ENCODE measurements around the gene ARL4A. TPM values are rescaled to one million over a fixed set of nuclear protein-coding genes. Genes with fewer than 3 reads are reported as not detected.

The ARL4A gene
- total and polyA plus RNA-seq, 2 of the 8 experiments (the other 6 are each of a cell fraction or from before 2014, with no cell fraction given) = 14.5 to 29.2 TPM

DNA sequence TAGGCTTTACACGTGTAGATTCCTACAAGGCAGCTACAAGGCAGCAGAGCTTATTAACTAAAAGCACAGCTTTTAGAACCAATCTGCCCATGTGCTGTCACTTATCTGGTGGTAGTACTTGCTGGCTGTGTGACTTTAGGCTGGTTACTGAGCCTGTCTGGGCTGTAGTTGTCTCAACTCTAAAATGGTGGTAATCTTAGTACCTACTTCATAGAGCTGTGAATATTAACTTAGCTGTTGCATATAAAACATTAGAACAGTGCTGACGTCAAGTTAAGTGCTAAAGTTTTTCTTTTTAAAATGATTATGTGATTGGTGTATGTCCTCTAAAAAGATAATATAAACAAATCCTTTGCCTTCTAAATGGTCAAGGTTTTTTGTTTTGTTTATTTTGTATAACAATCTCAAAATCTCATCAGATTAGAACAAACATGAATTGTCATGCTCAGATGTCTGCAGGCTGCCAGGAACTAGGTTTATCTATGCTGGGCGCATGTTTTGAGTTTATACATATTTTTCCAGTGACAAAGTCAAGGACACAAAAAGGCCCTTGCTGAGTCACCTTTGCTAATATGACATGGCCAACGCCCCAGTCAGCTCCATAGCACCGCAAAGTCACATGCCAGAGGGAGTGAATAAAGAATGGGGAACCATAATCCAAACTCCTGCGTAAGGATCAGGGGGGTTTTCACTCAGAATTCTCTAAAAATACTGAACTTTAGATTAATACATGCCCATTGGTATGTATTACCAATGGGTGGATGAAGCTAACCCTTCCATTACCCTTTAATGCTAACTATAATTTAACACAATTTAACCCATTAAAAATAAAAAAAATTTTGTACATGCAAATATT is 39.8 kb upstream of the ARL4A start (continued):
- TF ChIP-seq POLR2A (IDR thresholded peaks at IDR 0.05; ENCODE audit: control extremely low read depth in 1 of 2, low read depth in 2 of 2, low read length in 2 of 2) = no peak
- no peak for TF ChIP-seq EP300 (IDR thresholded peaks at IDR 0.05; ENCODE audit: borderline replicate concordance in 1 of 2, low read depth in 2 of 2, low read length in 2 of 2)
- no peak for TF ChIP-seq SAP30 (IDR thresholded peaks at IDR 0.05; ENCODE audit: insufficient read depth, insufficient replicate concordance, low read length)
- TF ChIP-seq TEAD4 (IDR thresholded peaks at IDR 0.05; ENCODE audit: low read depth, low read length) = no peak
- no peak for TF ChIP-seq ZNF274 (IDR thresholded peaks at IDR 0.05; ENCODE audit: borderline replicate concordance, extremely low read depth, low read length)
- 0 out of 2 replicates have a peak, but pooled peaks have one; percentile 22 for TF ChIP-seq BACH1 (IDR thresholded peaks at IDR 0.05; ENCODE audit: low read length)

Measured in H1 (cell line).